HG03558 (cell line): ENCODE results near the gene INTS3.
A peak's percentile ranks its signal among the peaks of the same experiment; 100 is the strongest.

Source experiments
- ATAC-seq: cut with Tn5 transposase; IDR thresholded peaks from one replicate; pipeline ENCODE4 v1.9.1; 2021; ENCODE audit warnings: moderate number of reproducible peaks; ENCODE audit not compliant: unreplicated experiment; ENCODE audit errors: extremely low read depth

The INTS3 gene, protein sequence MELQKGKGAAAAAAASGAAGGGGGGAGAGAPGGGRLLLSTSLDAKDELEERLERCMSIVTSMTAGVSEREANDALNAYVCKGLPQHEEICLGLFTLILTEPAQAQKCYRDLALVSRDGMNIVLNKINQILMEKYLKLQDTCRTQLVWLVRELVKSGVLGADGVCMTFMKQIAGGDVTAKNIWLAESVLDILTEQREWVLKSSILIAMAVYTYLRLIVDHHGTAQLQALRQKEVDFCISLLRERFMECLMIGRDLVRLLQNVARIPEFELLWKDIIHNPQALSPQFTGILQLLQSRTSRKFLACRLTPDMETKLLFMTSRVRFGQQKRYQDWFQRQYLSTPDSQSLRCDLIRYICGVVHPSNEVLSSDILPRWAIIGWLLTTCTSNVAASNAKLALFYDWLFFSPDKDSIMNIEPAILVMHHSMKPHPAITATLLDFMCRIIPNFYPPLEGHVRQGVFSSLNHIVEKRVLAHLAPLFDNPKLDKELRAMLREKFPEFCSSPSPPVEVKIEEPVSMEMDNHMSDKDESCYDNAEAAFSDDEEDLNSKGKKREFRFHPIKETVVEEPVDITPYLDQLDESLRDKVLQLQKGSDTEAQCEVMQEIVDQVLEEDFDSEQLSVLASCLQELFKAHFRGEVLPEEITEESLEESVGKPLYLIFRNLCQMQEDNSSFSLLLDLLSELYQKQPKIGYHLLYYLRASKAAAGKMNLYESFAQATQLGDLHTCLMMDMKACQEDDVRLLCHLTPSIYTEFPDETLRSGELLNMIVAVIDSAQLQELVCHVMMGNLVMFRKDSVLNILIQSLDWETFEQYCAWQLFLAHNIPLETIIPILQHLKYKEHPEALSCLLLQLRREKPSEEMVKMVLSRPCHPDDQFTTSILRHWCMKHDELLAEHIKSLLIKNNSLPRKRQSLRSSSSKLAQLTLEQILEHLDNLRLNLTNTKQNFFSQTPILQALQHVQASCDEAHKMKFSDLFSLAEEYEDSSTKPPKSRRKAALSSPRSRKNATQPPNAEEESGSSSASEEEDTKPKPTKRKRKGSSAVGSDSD

DNA sequence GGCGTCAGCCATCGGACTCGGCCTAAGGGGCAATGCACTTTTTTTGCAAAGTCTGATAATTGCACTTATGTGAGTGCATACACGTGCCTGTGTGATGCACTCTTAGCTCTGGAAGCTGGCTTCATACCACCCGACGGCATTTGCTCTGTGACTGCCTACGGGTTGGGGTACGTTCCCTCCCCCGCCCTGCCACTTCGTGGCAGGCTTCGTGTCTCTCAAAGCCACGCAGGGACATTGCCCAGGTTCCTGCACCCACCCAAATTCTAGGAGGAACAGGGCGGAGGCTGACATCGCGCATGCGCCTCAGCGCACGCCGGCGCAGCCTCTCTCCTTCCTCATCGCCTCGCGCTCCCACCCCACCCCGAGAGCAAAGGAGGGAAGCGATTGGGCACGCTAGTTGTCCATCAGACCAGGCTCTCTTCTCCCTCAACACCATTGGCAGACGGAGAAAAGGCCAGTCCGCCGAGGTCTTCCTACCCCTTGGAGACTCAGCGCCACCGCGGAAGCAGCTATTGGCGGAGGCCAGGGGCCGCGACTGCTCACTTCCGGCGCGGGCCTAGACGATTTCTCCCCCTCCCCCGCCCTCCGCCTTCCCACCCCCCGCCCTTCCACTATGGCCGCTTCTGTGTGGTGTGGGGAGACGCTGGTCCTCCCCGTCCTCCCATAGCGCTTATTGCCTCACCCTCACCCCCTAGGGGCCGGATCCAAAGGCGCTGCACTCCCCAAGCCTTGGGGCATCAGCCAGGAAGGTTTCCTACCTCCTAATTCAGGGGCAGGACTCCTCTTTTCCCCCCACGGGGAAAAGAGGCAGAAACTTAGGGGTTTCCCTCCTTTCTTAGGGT, at the start of gene INTS3:
Gene INTS3 (plus strand): TSS at position 588 of the 842 bp plus-strand sequence. CDS start 585 bp downstream, outside the sequence.
- ATAC-seq: peak; percentile 85

DNA sequence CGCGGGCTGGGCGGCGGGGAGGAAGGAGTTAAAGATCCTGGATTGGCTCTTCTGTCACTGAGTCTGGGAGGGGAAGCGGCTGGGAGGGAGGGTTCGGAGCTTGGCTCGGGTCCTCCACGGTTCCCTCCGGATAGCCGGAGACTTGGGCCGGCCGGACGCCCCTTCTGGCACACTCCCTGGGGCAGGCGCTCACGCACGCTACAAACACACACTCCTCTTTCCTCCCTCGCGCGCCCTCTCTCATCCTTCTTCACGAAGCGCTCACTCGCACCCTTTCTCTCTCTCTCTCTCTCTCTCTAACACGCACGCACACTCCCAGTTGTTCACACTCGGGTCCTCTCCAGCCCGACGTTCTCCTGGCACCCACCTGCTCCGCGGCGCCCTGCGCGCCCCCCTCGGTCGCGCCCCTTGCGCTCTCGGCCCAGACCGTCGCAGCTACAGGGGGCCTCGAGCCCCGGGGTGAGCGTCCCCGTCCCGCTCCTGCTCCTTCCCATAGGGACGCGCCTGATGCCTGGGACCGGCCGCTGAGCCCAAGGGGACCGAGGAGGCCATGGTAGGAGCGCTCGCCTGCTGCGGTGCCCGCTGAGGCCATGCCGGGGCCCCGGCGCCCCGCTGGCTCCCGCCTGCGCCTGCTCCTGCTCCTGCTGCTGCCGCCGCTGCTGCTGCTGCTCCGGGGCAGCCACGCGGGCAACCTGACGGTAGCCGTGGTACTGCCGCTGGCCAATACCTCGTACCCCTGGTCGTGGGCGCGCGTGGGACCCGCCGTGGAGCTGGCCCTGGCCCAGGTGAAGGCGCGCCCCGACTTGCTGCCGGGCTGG, 49.1 kb upstream of the INTS3 start, which contains the start of gene NPR1:
Gene NPR1 (plus strand): TSS at position 170 of the 818 bp plus-strand sequence. CDS start 421 bp downstream, at position 591.
- no peak for ATAC-seq

DNA sequence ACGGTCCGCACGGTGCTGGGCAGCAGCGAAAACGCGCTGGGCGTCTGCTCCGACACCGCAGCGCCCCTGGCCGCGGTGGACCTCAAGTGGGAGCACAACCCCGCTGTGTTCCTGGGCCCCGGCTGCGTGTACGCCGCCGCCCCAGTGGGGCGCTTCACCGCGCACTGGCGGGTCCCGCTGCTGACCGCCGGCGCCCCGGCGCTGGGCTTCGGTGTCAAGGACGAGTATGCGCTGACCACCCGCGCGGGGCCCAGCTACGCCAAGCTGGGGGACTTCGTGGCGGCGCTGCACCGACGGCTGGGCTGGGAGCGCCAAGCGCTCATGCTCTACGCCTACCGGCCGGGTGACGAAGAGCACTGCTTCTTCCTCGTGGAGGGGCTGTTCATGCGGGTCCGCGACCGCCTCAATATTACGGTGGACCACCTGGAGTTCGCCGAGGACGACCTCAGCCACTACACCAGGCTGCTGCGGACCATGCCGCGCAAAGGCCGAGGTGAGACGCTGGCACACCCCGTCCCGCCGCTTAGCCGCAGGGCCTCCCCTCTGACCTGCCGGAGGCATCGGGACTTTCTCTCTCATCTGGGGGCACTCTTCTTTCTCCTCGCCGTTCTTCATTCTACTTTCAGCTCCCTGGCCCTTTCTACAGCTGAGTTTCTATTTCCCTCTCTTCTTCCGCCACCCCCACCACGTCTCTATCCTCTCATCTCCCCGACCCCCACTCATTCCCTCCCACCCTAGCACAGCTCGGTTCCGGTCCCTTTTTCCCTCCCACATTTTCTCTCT, 48.3 kb upstream of the INTS3 start:
- no peak for ATAC-seq

DNA sequence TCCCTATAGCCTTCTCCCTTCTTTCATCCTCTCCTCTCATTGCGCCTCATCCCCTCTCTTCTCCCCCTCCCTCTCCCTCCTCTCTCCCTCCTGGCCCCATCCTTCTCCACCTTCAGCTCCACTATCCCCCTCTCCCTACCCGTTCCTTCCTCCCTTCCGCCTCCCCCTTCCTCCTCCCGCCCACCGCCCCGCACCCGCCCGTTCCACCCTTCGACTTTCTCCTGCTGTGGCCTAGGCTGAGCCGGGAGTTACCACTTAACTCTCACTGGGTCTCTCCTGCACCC, 47.8 kb upstream of the INTS3 start:
- ATAC-seq: no peak

DNA sequence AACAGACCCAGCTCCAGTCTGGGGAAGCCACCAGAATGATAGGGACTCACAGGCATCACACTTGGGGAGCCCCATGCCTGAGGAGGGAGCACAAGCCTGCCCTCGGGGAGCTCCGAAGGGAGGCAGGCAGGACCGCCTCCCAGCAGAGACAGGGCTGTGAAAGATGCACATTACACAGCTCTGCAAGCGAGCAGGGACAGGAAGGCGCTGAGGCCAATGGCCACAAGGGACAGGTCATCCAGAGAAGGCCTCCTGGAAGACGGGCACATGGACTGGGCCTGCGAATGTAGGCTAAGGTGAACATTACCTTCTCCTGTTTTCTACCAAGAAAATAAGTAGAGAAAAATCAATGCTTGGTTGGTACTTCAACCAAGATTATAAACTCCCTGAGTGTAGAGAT, 45.1 kb upstream of the INTS3 start:
- ATAC-seq: no peak

DNA sequence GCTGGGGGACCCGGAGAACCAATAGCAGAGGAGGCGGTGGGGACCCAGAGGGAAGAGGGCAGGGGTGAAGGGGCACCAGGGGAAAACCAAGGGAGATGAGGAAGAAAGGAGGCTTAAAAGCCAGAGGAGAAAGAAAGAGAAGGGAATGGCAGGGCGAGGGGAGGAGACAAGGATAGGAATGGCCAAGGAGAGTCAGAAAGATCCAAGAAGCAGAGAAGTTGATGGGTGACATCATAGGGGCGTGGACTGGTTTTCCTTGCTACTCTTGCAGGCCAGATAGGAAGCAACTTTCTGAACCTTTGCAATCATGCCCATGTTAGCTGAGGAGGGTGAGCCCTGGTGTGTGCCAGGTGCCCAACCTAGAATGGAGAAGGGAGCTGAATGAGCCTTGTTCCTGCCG, 44.0 kb upstream of the INTS3 start:
- no peak for ATAC-seq

DNA sequence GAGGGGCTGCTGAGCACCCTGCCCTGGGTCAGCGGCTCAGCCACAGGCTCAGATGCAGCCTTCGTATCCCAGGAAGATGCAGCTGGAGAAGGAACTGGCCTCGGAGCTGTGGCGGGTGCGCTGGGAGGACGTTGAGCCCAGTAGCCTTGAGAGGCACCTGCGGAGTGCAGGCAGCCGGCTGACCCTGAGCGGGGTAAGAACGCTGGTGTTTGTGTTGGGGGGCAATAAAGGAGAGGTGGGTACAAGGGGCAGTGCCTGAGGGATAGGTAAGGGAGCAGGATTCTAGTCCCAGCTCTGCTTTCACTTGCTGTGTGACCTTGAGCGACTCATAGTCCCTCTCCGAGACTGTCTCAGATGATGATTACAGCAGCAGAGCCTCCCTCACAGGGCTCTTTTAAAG, 43.0 kb upstream of the INTS3 start:
- no peak for ATAC-seq

DNA sequence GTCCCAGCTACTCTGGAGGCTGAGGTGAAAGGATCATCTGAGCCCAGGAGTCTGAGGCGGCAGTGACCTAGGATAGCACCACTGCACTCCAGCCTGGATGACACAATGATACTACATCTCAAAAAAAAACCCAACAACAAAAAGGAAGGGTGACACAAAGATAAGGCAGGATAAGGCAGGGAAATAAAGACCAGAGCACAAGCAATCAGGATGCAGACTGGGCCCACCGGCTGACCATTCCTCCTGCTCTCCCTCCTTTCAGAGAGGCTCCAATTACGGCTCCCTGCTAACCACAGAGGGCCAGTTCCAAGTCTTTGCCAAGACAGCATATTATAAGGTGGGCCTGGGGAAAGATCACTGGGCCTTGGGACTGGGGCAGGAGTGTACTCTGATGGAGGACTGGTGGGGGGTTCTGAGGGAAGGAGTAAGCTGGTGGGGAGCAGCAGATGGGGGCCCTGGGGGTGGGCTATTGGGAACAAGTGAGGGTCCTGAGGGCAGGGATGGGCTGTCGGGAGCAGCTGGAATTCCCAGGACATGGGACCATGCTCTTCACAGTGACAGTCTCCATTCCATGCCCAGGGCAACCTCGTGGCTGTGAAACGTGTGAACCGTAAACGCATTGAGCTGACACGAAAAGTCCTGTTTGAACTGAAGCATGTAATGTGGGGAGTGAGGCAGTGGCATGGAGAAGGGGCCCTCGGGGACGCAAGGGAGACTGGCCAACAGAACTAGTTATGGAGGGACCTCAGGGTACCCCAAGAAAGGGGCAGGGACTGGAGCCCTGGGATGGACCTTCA, 42.1 kb upstream of the INTS3 start:
- ATAC-seq: no peak

DNA sequence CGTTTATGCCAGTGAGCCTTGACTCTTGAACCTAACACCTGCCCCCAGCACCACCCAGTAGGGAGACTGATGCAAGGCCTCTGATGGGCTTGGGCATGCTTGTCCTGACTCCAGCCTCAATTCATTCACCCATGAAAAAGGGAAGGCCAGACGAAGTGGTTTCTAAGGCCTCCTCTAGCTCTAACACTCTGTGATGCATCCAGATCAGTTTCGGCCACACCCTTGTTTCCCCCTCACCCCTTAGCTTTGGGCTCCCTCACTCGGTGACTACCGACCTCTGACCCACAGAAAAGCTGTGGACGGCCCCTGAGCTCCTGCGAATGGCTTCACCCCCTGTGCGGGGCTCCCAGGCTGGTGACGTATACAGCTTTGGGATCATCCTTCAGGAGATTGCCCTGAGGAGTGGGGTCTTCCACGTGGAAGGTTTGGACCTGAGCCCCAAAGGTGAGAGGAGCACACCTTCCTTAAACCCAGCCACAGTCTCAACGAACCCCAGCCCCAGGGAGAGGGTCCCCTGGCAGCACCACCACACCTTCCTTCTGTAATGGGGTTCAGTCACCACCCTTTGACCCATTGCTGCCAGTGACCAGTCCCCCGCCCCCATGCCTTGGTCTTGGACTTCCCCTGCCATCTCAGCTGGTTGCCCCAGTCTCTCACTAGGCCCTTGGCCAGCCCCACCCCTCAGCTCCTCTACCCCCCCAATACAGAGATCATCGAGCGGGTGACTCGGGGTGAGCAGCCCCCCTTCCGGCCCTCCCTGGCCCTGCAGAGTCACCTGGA, 40.3 kb upstream of the INTS3 start:
- no peak for ATAC-seq

DNA sequence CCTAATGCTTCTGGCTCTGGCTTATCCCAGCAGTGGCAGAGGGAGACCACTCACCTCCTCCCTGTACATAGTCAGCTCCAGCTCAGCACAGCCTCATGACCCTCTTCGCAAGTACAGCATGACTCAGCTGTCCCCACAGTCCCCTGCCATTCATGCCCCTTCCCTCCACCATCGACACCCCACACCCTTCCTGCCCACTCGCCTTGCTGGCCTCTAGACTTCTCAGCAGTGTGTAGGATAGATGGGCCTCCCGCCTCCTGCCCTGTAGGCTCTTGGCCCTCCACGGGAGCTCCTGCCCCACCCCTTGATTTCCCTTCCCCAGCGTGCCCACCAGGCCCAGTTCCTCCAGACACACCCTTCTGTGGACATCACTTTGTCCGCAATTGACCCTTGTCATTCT, 39.6 kb upstream of the INTS3 start:
- ATAC-seq: no peak

DNA sequence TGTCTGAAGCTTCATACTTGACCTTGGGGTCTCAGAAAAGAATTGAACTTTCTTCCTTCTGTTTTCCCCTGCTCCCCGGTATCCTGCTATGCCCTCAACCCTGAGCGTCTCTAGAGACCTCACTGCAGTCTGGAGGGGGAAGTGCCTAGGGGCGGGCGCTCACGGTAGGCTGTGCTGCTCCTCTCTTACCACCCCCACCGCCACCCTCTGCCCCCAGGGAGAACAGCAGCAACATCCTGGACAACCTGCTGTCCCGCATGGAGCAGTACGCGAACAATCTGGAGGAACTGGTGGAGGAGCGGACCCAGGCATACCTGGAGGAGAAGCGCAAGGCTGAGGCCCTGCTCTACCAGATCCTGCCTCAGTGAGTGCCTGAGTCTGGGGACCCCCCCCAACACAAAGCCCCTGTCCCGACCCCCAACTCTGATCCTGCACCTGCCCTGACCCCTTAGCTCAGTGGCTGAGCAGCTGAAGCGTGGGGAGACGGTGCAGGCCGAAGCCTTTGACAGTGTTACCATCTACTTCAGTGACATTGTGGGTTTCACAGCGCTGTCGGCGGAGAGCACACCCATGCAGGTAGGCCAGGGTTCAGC, 39.0 kb upstream of the INTS3 start:
- no peak for ATAC-seq

DNA sequence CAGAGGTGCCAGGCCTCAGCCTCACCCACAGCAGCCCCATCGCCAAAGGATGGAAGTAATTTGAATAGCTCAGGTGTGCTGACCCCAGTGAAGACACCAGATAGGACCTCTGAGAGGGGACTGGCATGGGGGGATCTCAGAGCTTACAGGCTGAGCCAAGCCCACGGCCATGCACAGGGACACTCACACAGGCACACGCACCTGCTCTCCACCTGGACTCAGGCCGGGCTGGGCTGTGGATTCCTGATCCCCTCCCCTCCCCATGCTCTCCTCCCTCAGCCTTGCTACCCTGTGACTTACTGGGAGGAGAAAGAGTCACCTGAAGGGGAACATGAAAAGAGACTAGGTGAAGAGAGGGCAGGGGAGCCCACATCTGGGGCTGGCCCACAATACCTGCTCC, 34.4 kb upstream of the INTS3 start:
- ATAC-seq: no peak

DNA sequence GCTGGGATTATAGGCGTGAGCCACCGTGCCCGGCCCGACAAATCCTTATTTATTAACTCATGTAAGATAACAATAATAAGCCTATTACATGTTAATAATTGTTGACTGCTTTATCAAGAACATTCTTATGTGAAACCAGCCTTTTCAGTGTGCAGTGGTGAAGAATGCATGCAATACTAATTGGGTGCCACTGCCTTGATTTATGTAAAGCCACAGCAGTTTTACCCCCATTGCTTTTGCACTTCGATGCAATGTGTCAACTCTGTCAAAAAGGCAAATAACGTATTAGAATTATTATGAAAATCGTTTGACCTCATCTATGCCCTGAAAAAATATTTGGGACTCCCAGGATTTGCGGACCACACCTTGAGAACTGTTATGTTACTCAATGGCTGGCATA, 31.1 kb upstream of the INTS3 start:
- no peak for ATAC-seq

DNA sequence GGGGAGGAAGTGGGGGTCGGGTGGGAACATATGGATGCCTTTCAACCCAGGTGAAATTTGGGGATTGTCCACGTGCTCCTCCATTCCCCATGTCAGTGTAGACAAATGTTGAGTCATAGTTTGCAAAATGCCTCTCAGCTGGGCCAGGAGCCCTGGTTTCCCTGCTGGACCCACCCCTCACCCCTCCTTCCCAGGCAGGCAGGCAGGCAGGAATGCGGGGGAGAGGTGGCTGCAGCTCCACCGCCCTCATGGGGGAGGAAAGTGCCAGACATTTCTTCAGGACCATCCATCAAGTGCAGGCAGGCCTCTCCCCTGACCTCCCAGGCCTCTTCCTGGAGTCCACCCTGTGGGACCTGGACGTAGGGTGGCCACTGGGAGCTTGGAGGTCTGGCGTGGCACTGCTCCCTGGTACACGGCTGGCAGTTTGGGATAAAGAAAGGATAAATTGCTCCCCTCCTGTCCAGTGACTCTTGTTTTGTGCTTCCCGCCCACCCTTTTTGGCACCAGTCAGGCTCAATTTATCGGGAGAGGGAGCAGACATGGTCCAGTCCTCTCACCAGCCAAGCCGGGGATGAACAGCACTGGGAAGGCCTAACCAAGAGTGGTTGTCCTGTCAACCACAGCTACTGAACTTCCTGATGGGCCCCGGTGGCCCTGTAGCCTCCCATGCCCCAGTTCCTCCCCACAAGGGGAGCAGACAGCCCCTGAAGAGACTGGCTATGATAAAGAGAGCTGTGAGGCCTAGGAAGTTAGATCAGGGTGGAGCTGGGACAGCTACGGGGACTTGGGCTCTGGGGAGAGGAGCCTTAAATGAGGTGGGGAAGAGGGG, 30.4 kb upstream of the INTS3 start:
- no peak for ATAC-seq

DNA sequence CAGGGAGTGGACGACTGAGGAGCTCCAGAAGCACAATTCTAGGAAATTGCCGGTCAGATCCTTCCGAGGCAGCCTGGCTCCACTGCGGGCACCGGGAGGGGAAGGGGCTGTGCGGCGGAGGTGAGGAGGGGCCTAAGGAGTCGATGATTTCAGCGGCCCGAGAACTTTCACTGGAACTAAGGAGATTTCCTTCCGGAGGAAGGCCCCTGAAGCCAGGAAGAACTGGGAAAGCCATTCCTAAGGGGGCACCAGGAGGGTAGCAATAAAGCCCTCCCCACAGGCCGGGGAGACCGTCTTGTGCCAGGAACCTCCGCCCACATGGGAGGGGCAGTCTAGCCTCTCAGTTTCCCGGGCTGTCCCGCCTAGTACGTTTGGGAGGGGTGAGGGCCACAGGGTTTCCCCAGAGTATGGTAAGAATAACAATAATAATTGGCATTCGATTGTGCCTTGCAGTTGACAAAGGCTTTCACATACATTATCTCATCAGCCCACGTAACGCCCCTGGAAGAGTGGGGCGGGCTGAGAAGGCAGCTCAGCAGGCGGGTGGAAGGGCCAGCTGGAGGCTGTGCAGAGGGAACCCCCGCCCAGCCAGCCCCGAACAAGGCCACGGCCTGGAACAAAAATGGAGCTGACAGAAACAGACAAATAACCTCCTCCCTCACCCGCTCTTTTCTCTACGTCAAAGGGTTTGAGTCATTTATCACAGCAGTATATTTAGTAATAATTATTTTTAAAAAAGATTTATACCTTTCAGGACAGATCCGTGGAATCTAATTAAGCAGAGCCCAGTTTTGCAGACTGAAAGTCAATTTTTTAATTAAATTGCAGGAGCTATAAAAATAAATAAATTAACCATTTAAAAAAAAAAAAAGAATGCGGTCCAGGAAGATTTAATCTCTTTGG, 29.6 kb upstream of the INTS3 start:
- ATAC-seq: no peak
